ENCODE data around the gene KASH5. TPM values are rescaled to one million over a fixed set of nuclear protein-coding genes. Genes with fewer than 3 reads are reported as not detected.

KASH5 gene
- total RNA-seq, 2 donors from 2014 or later, result not detected

- Histone ChIP-seq H3K9ac (ENCODE audit: low read depth in 2 of 2, low read length in 2 of 2) (no peak overlapping the region), H3K4me1 (no peaks in the 10 kb centered on the region), H3K4me3 (no peak overlapping the region), H3K9me3 (no peaks in the 10 kb centered on the region), H3K36me3 (no peaks in the 10 kb centered on the region), H3K27me3 (peaks cover under 1% of the 10 kb centered on the region), H3K27ac (no peak overlapping the region)
- DNase-seq, result no peak
- intact Hi-C loops (cut with DNase I), result no loop called here
- no peak for TF ChIP-seq CTCF (IDR thresholded peaks at IDR 0.05)
Measured at GRCh38 chr19:49411681-49412326, 23.8 kb downstream of the KASH5 start.

- H3K9me3 ChIP-seq, result no peaks in the 10 kb centered on the region
- H3K27me3 ChIP-seq, result peaks cover 5% of the 10 kb centered on the region
- no peak for TF ChIP-seq CTCF (IDR thresholded peaks at IDR 0.05)
- H3K4me1 ChIP-seq, result no peaks in the 10 kb centered on the region
- no peak overlapping the region for H3K4me3 ChIP-seq
- no peak for DNase-seq
- H3K27ac ChIP-seq, result no peak overlapping the region
- intact Hi-C loops (cut with DNase I), result no loop called here
- no peaks in the 10 kb centered on the region for H3K36me3 ChIP-seq
- no peak overlapping the region for H3K9ac ChIP-seq (ENCODE audit: low read depth in 2 of 2, low read length in 2 of 2)
Measured at GRCh38 chr19:49413348-49413747, 25.3 kb downstream of the KASH5 start.

- H3K36me3 ChIP-seq, result no peaks in the 10 kb centered on the region
- peaks cover 12% of the 10 kb centered on the region for H3K27me3 ChIP-seq
- H3K27ac ChIP-seq, result no peak overlapping the region
- DNase-seq, result no peak
- no peaks in the 10 kb centered on the region for H3K4me1 ChIP-seq
- intact Hi-C loops (cut with DNase I), result no loop called here
- no peak for TF ChIP-seq CTCF (IDR thresholded peaks at IDR 0.05)
- no peak overlapping the region for H3K4me3 ChIP-seq
- no peak overlapping the region for H3K9ac ChIP-seq (ENCODE audit: low read depth in 2 of 2, low read length in 2 of 2)
- H3K9me3 ChIP-seq, result no peaks in the 10 kb centered on the region
Measured at GRCh38 chr19:49414256-49414655, 26.2 kb downstream of the KASH5 start.

GRCh38 chr19:49415102-49415809 is 27.2 kb downstream of the KASH5 start:
- intact Hi-C loops (cut with DNase I), result no loop called here
- Histone ChIP-seq H3K9me3 (no peaks in the 10 kb centered on the region), H3K27ac (no peak overlapping the region), H3K4me3 (no peak overlapping the region), H3K36me3 (no peaks in the 10 kb centered on the region), H3K9ac (ENCODE audit: low read depth in 2 of 2, low read length in 2 of 2) (no peak overlapping the region), H3K27me3 (peaks cover 21% of the 10 kb centered on the region), H3K4me1 (no peaks in the 10 kb centered on the region)
- TF ChIP-seq CTCF (IDR thresholded peaks at IDR 0.05), result no peak
- DNase-seq, result no peak

- peaks cover 26% of the 10 kb centered on the region for H3K27me3 ChIP-seq
Measured at GRCh38 chr19:49415810-49416200, 27.8 kb downstream of the KASH5 start.

More at GRCh38 chr19:49415810-49416200, 27.8 kb downstream of the KASH5 start:
- intact Hi-C loops (cut with DNase I), result no loop called here
- H3K9ac ChIP-seq (ENCODE audit: low read depth in 2 of 2, low read length in 2 of 2), result no peak overlapping the region
- H3K4me1 ChIP-seq, result no peaks in the 10 kb centered on the region
- TF ChIP-seq CTCF (IDR thresholded peaks at IDR 0.05), result no peak
- no peak overlapping the region for H3K4me3 ChIP-seq
- no peaks in the 10 kb centered on the region for H3K9me3 ChIP-seq
- H3K27ac ChIP-seq, result no peak overlapping the region
- no peak for DNase-seq
- H3K36me3 ChIP-seq, result no peaks in the 10 kb centered on the region

Measured in colonic mucosa (tissue), 4 donors.